ENCODE data around the gene LOC128125822.
A peak's percentile ranks its signal among the peaks of the same experiment; 100 is the strongest.

The LOC128125822 gene

GRCh38 chr6:63573076-63573898 lies 1.0 kb downstream of the LOC128125822 start:
- Histone ChIP-seq H3K4me3 (peak overlapping the region; percentile 77 to 97 (median 94)), H3K9me3 (no peaks in the 10 kb centered on the region), H3K27me3 (no peaks in the 10 kb centered on the region), H3K27ac (peak overlapping the region; percentile 95 to 100 (median 99)), H3K36me3 (peaks cover 0 to 22% (median 13%) of the 10 kb centered on the region in 9 donors), H3K4me1 (peaks cover 0 to 39% (median 24%) of the 10 kb centered on the region in 9 donors)
- intact Hi-C loops (cut with DNase I) = loop anchor here in 6 of 10 donors (2.0 to 10.0 kb wide), 7 partner anchors 62 to 221 kb away; partner anchors contain the start of gene PHF3 (in 4 of the 6)
- no peak for TF ChIP-seq CTCF (IDR thresholded peaks at IDR 0.05)
- WGBS, 2 donors = 0 to 1% methylated on average over 63 to 86 of the region's 86 CpGs
- peak; percentile 54 to 72 (median 62) for ATAC-seq
- DNase-seq = peak; percentile 70 to 72

GRCh38 chr6:63573899-63574553 lies 1.7 kb downstream of the LOC128125822 start:
- DNase-seq = peak in 1 of 2 donors; percentile 14
- H3K27me3 ChIP-seq = no peaks in the 10 kb centered on the region
- ATAC-seq = no peak
- peaks cover 0 to 29% (median 20%) of the 10 kb centered on the region in 9 donors for H3K36me3 ChIP-seq
- H3K4me3 ChIP-seq = peak overlapping the region; percentile 77 to 97 (median 94)
- intact Hi-C loops (cut with DNase I) = loop anchor here in 6 of 10 donors (2.0 to 10.0 kb wide), 7 partner anchors 61 to 222 kb away; partner anchors contain the start of gene PHF3 (in 4 of the 6)
- peak in 8 of 9 donors; percentile 30 to 58 (median 46) for TF ChIP-seq CTCF (IDR thresholded peaks at IDR 0.05)
- H3K4me1 ChIP-seq = peaks cover 0 to 39% (median 24%) of the 10 kb centered on the region in 9 donors
- WGBS, 2 donors = 17 to 18% methylated on average over 10 of the region's 10 CpGs
- no peaks in the 10 kb centered on the region for H3K9me3 ChIP-seq
- peak overlapping the region; percentile 95 to 100 (median 99) for H3K27ac ChIP-seq

GRCh38 chr6:63574554-63574900 lies 2.2 kb downstream of the LOC128125822 start:
- WGBS, 2 donors = 69 to 78% methylated on average over 2 of the region's 2 CpGs
- H3K4me3 ChIP-seq = peak overlapping the region in 8 of 10 donors; percentile 77 to 97 (median 92)
- peaks cover 0 to 34% (median 25%) of the 10 kb centered on the region in 9 donors for H3K36me3 ChIP-seq
- DNase-seq = no peak
- no peaks in the 10 kb centered on the region for H3K9me3 ChIP-seq
- H3K4me1 ChIP-seq = peaks cover 0 to 39% (median 24%) of the 10 kb centered on the region in 9 donors
- peak overlapping the region in 6 of 10 donors; percentile 98 to 100 (median 99) for H3K27ac ChIP-seq
- no peak for ATAC-seq
- TF ChIP-seq CTCF (IDR thresholded peaks at IDR 0.05) = no peak
- H3K27me3 ChIP-seq = no peaks in the 10 kb centered on the region
- intact Hi-C loops (cut with DNase I) = loop anchor here in 5 of 10 donors (5.0 to 10.0 kb wide), 5 partner anchors 60 to 222 kb away; partner anchors contain the start of gene PHF3 (in 3 of the 5)

- no peak for TF ChIP-seq CTCF (IDR thresholded peaks at IDR 0.05)
Measured at GRCh38 chr6:63576147-63576772, 4.0 kb downstream of the LOC128125822 start.

More at GRCh38 chr6:63576147-63576772, 4.0 kb downstream of the LOC128125822 start:
- WGBS, 2 donors = 83 to 84% methylated on average over 3 of the region's 3 CpGs
- ATAC-seq (no peak), DNase-seq (no peak)
- no peaks in the 10 kb centered on the region for H3K9me3 ChIP-seq
- intact Hi-C loops (cut with DNase I) = loop anchor here in 3 of 10 donors (10.0 kb wide), 3 partner anchors 59 to 221 kb away; partner anchors contain the start of gene PHF3 (in 1 of the 3)
- no peaks in the 10 kb centered on the region for H3K27me3 ChIP-seq
- H3K36me3 ChIP-seq = peaks cover 0 to 51% (median 38%) of the 10 kb centered on the region in 9 donors
- no peak overlapping the region for H3K27ac ChIP-seq
- peaks cover 0 to 38% (median 24%) of the 10 kb centered on the region in 9 donors for H3K4me1 ChIP-seq
- H3K4me3 ChIP-seq = no peak overlapping the region

Data from heart right ventricle (tissue), 16 donors.